CD4-positive, alpha-beta T cell treated with Interleukin-10 for 1 hour (primary cell): ENCODE results near the gene PHAF1.
A peak's percentile ranks its signal among the peaks of the same experiment; 100 is the strongest.

ENCODE experiments used
- DNase-seq: peaks from one replicate; pipeline ENCODE4 v3.0.0-alpha.2; 2020

PHAF1 gene

GRCh38 chr16:67148221-67148620, 38.5 kb downstream of the PHAF1 start:
- no peak for DNase-seq

DNA sequence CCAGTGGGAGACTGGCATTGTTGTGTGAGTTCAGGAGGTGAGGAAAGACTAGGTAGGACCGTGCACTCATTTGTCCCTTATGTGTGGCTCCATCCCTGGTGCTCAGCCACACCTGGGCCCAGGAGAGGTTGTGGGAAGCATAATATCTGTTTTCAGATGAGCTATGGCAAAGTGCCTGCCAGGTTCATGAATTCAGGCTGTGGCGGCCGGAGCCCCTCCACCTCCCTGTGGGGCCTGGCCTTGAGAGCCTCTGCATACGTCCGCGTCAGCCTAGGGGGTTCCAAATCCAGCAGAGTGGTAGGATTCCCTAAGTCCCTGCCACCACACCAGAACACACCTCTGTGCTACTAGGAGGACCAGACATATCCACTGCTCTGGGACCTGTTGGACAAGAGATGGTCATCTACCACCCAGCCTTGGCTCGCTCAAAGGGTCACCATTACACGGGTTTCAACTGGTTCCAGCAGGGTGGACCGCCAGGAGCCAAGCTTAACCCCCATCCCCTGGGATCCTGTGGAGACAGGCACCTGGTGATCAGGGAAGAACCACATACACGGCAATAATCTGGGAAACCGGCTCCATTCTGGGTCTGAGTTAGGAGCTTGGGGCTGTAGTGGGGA, 39.0 kb downstream of the PHAF1 start:
- no peak for DNase-seq

DNA sequence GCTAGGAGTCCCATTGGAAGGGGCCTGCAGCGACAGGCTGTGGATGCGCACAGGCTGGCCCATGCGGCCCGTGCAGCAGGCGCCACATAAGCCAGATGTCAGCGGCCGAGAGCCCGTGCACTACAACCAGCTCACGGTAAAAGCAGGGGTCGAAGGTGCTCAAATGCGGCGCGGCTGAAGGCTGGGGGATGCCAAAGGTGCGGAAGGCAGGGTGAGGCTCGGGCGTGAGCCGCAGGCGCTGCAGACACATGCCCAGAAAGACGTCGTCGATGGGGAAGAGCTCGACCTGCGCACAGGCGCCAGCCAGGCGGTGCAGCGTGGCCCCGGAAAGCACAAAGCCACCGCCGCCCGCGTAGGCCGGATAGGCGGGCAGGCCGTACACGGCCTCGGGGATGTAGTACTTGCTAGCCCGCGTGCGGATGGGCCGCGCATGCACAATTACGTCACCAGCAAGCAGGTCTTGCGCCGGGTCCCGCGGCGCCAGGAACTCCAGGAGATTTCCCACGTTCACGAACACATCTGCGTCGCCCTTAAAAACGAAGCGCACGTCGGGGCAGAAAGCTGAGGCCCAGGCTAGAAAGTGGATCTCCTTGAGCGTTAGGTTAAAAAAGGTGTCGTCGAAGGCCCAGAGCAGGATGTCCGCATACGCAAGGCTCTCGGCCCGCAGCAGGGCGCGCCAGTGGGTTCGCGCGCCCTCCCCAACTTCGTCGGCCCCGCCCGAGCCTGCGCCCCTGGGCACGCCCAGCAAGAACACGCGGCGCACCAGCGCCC, 39.7 kb downstream of the PHAF1 start:
- no peak for DNase-seq

DNA sequence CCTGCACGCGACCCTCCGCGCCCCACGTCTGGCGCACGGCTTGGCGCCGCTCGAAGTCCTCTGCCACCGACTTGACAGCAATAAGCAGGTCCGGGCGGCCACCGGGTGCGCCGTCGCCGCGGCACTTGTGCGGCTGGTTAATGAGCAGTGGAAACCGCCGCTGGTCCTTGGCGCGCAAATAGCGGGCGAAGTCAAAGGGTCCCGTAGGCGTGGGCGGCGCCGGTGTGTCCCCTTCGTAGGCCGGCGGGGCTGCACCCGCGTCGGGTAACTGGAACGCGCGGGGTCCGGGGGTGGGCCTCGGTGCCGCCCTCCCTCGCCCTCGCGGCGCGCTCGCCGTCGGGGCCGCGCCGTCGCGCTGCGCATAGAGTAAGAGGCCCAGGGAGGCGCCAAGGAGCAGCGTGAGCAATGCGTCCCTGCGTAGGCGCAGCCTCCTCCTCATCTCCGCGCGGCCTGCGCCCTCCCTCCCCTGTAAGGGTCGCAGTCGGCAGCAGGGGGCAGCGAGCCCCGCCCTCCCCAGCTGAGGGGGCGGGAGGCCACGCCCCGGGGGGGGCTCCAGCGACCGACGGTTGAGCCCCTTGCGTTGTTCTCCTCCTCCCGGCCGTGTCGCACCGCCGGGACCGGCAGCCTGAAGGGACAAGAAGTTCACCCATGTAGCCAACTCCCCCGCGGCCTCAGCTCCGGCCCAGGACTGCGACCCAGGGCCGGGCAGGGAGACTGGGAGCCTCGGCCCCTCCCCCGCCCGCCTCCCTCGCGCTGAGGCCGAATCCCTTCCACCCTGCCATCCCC, 40.5 kb downstream of the PHAF1 start:
- DNase-seq: peak; percentile 46

DNA sequence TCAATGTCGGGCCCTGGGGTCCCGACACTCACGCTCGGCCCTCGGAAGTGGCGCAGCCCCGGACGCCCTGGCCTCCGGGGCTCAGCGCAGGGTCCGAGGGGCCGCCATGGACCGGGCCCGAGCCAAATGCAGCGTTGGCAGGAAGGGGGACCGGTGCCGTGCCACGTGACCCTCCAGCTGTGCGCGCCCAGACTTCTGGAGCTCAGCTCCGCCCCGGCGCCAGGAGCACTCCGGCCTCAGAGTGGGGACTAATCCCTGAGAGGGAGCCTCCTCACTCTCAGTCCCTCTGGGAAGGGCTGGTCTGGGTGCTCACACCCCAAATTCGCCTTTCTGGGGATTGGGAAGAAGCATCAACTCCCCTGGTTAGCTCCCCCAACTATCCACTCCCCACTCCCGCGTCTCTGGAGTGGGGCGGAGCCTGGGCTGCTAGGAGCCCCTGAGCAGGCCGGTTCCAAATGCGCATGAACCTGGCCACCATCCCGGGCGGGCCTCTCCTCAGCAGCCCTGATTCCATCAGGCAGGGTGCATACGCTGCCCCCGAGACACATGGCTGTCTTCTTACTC, 41.2 kb downstream of the PHAF1 start, which contains the start of gene B3GNT9:
B3GNT9 (minus strand) TSS at position 166 of the 564 bp plus-strand sequence. CDS start 513 bp downstream, outside the sequence.
- DNase-seq: peak; percentile 29

DNA sequence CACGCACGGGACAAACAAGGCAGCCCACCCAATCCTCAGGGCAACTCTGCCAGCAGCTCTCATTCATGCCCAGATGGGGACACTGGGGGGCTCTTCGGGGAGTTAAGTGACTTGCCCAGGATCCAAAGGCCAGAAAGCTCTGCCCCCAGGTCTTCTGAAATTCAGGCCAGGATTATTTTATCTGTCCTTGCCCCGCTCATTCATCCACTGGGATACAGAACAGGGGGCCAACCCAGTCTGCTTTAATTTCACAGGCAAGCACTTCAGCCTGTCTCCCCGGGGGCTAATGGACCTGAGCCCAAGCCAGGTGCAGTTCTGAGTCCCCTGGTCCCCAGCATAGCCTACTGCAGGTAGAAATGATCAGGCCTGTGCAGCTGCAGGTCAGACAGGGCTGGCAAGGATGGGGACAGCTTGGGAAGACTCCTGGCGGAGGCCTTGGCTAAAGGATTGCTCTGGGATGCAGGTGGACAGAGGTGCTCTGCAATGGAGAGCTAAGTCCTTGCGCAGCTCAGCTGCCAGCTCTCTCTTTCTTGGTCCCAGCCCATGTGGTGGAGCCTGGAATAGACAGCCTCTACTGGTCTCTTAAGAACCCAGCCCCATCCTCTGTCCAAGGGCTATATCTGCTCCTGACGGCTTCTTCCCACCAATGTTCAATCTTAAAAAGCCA, 41.8 kb downstream of the PHAF1 start:
- DNase-seq: no peak

GRCh38 chr16:67154578-67155294, 45.0 kb downstream of the PHAF1 start:
- no peak for DNase-seq

- peak; percentile 82 for DNase-seq
These were observed 45.8 kb downstream of the PHAF1 start for GRCh38 chr16:67155295-67156142.

GRCh38 chr16:67156143-67156844, 46.6 kb downstream of the PHAF1 start:
- no peak for DNase-seq

GRCh38 chr16:67157106-67157748, 47.5 kb downstream of the PHAF1 start:
- DNase-seq: no peak

- DNase-seq: peak; percentile 73
These were observed 48.3 kb downstream of the PHAF1 start for GRCh38 chr16:67157892-67158635.

DNA sequence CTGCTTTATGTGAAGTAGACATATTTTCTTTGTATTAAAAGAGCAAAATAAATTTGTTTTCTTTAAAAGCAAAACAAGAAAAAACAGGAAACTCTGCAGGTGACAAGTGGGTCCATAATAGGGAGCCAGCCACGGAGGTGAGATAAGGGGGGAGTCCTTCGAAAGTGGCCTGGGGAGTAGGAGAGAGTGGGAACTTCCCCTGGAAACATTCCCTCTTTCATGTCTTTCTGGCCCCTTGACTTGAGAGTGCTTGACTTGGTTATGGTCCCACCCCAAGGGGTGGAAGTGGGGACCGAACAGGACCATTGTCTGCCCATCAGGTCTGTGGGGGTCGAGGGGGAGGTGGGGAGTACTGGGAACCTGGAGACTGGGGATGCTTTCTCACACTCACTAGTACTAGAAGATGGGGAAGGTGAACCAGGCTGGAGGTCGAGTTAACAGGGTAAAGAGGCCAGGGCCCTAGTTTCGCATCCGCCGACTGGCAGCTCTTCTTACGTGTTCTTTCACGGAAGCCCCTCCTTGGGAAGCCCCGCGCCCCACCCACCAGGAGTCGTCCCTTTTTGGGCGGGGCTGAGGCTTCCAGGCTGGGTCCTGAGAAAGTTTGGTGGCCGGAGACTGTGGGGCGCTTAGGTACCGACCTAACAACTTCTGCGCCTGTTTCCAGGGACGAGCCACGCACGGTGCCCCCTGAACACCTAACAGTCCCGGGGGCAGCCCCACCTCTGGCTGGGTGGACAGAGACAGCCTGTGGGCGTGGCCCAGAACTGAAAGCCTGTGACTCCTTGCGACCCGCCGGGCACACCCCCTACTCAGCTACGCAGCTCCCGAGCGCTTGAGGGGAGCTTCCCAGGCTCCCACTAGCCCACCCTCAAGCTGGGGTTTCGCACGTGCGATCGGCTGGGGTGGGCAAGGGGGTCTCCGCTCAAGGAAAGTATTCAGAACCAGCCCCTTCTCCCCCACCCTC, 49.2 kb downstream of the PHAF1 start:
- peak; percentile 91 for DNase-seq

DNA sequence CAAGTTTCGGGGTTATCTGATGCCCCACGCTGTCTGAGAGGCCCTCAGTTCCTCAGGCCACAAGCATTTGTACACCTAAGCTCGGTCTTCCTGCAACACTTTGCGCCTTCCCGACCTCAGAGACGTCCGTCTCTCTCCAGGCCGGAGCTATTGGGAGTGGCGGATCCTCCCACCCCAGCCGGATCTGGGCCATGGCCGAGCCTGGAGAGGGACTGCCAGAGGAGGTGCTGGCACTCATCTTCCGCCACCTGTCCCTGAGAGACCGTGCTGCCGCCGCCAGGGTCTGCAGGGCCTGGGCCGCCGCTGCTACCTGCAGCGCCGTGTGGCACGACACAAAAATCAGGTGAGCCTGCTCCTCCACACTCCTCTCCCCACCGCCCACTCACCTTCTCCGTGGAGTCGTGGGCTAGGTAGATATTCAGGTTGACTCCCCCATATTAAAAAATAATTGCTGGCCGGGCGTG, 51.9 kb downstream of the PHAF1 start:
- DNase-seq: no peak

DNA sequence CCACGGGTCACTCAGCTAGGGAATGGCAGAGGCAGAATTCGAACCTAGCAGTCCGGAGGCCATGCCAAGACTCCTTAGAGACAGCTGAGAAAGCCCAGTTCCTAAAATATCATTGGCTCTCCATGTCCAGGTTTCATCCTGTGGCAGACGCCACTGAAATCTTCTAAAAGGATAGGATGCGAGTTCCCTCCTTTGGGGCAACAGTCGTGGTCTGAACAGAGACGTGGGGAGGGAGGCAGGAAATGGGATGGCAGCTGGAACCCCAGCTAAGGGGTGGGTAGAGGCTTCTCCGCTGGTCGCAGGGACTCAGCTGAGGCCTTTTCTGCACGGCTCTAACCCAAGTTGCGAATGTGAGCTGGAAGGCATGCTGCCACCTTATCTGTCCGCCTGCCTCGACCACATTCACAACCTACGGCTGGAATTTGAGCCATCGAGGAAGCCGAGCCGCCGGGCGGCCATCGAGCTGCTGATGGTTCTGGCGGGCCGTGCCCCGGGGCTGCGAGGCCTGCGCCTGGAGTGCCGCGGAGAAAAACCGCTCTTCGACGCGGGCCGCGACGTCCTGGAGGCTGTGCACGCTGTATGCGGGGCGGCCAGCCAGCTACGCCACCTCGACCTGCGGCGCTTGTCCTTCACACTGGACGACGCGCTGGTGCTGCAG, 52.9 kb downstream of the PHAF1 start:
- no peak for DNase-seq

GRCh38 chr16:67163164-67163998, 53.6 kb downstream of the PHAF1 start:
- DNase-seq: peak; percentile 61

DNA sequence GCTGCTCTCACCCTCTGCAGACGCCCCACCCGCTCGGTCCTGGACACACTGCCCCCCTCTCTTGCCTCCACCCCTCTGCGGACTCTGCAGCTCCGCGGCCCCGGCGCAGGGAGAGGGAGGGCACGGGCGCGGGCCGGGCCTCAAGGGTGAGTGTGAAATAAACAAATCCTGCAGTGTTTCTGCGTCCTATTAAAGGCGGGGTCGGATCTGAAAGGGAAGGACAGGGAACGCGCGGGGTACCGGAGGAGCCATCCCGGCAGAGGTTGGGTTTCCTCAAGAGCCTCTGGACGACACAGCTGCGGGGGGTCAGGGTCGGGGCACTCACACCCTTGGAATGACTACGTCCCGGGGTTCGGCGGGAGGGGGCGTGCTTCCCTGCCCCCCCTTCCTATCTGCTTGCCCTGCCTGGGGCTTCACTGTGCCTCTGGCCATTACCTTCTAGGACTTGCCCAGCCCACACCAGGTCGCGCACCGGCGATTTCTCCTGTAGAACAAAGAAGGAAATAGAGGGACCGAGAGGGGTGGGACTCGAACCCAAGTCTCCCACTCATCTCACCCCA, 54.3 kb downstream of the PHAF1 start:
- DNase-seq: no peak
